D721Med (cell line): ENCODE results near the gene TBC1D2.
"Not testable (repeated sequence)": the region's sequence is repeated elsewhere in the genome, so short reads cannot be mapped to it uniquely, and the experiment has no call there.

Experiments
- DNase-seq: peaks from one replicate; pipeline ENCODE4 v3.0.0; 2011; ENCODE audit warnings: low spot score; ENCODE audit not compliant: insufficient read length
- FAIRE-seq: peaks from 2 replicates; lab custom pipeline; 2011; peaks lifted over from hg19 to GRCh38; lab: Jason Lieb, UNC
- CTCF ChIP-seq: IDR thresholded peaks from 2 replicates; pipeline ENCODE4 v1.5.1; 2012; ENCODE audit warnings: mild to moderate bottlenecking, control low read depth; ENCODE audit not compliant: insufficient read depth; ENCODE audit errors: missing control alignments

TBC1D2 gene

GRCh38 chr9:98178874-98179850 lies 76.3 kb downstream of the TBC1D2 start:
- DNase-seq (no peak), FAIRE-seq (no peak)
- no peak for TF ChIP-seq CTCF

- DNase-seq: no peak
- TF ChIP-seq CTCF: no peak
- no peak for FAIRE-seq
Measured at GRCh38 chr9:98176391-98177259, 78.8 kb downstream of the TBC1D2 start.

GRCh38 chr9:98175762-98176161 lies 79.7 kb downstream of the TBC1D2 start:
- DNase-seq (no peak), FAIRE-seq (no peak)
- no peak for TF ChIP-seq CTCF

GRCh38 chr9:98175028-98175569 lies 80.3 kb downstream of the TBC1D2 start:
- no peak for TF ChIP-seq CTCF
- FAIRE-seq (no peak), DNase-seq (no peak)

- DNase-seq, FAIRE-seq: not testable (repeated sequence)
Measured at GRCh38 chr9:98174502-98174918, 80.9 kb downstream of the TBC1D2 start.

GRCh38 chr9:98173181-98173580 lies 82.3 kb downstream of the TBC1D2 start:
- no peak for TF ChIP-seq CTCF
- no peak for FAIRE-seq
- no peak for DNase-seq

- FAIRE-seq (no peak), DNase-seq (no peak)
- TF ChIP-seq CTCF: no peak
Measured at GRCh38 chr9:98172604-98173003, 82.8 kb downstream of the TBC1D2 start.
